IMR-90 (cell line): ENCODE results near the gene TCAP. TPM values are rescaled to one million over a fixed set of nuclear protein-coding genes. Genes with fewer than 3 reads are reported as not detected.

Experiments used
- ATAC-seq: fragments of 200-7000 bp; cut with Tn5 transposase; 2 replicates; pipeline ENCODE4 v1.9.1; 2020; ENCODE audit warnings: low read depth, mild to moderate bottlenecking, moderate library complexity
- BruUV-seq: library from RNA; stranded (reverse); fragments of 400-500 nt; replicated peaks from 2 replicates; lab custom pipeline; 2021; lab: Mats Ljungman, UMichigan
- CTCF ChIA-PET: fragments of 300-600 bp; formaldehyde crosslinking; extraction: SDS; loops from one replicate; lab custom pipeline; 2021; ENCODE audit warnings: antibody characterized with exemption; lab: Yijun Ruan, JAX
- POLR2A ChIA-PET: fragments of 300-600 bp; sonication (Branson Sonifier 250); formaldehyde crosslinking; loops from one replicate; lab custom pipeline; 2022; ENCODE audit warnings: antibody characterized with exemption; ENCODE audit not compliant: unreplicated experiment; lab: Charles Lee
- DNase-seq: peaks from one replicate; pipeline ENCODE4 v3.0.0; 2013
- H2AFZ ChIP-seq: replicated peaks from 2 replicates; pipeline ENCODE3; 2013; ENCODE audit warnings: low read length, mild to moderate bottlenecking; ENCODE audit not compliant: poor library complexity
- H2AK5ac ChIP-seq: 2 replicates; pipeline ENCODE4 v1.6.1; 2013; ENCODE audit warnings: low read depth, low read length, inconsistent platforms
- H2AK9ac ChIP-seq: replicated peaks from 2 replicates; pipeline ENCODE3; 2013; ENCODE audit warnings: mild to moderate bottlenecking, low read depth, low read length, moderate library complexity; ENCODE audit not compliant: poor library complexity
- H2BK120ac ChIP-seq: 2 replicates; pipeline ENCODE4 v1.6.1; 2013; ENCODE audit warnings: low read depth, low read length, inconsistent platforms
- H2BK15ac ChIP-seq: 3 replicates; pipeline ENCODE4 v1.6.1; 2013; ENCODE audit warnings: low read depth, low read length, inconsistent platforms
- H2BK20ac ChIP-seq: 2 replicates; pipeline ENCODE4 v1.6.1; 2013; ENCODE audit warnings: low read depth, mild to moderate bottlenecking, inconsistent platforms, low read length, moderate library complexity
- H2BK5ac ChIP-seq: 2 replicates; pipeline ENCODE4 v1.6.1; 2013; ENCODE audit warnings: mild to moderate bottlenecking, low read depth, low read length, inconsistent platforms; ENCODE audit not compliant: poor library complexity, severe bottlenecking
- H3K14ac ChIP-seq: replicated peaks from 2 replicates; pipeline ENCODE4 v1.6.1; 2013; ENCODE audit warnings: low read depth, low read length, inconsistent platforms
- H3K18ac ChIP-seq: 2 replicates; pipeline ENCODE4 v1.6.1; 2013; ENCODE audit warnings: low read depth, low read length, control low read depth
- H3K23ac ChIP-seq: 2 replicates; pipeline ENCODE4 v1.6.1; 2013; ENCODE audit warnings: low read depth, low read length, inconsistent platforms
- H3K27ac ChIP-seq: 2 replicates; pipeline ENCODE4 v1.5.1; 2013; ENCODE audit warnings: mild to moderate bottlenecking, control low read depth, low read length; ENCODE audit not compliant: insufficient read depth
- H3K27me3 ChIP-seq: 2 replicates; pipeline ENCODE4 v1.6.1; 2013; ENCODE audit warnings: low read length; ENCODE audit not compliant: control insufficient read depth, insufficient read depth
- H3K36me3 ChIP-seq: 2 replicates; pipeline ENCODE4 v1.6.1; 2013; ENCODE audit warnings: low read length, mixed read lengths; ENCODE audit not compliant: control insufficient read depth, insufficient read depth
- H3K4ac ChIP-seq: 2 replicates; pipeline ENCODE4 v1.6.1; 2013; ENCODE audit warnings: low read depth, low read length, inconsistent platforms
- H3K4me1 ChIP-seq: 2 replicates; pipeline ENCODE4 v1.6.1; 2013; ENCODE audit warnings: low read length, mixed read lengths; ENCODE audit not compliant: control insufficient read depth, insufficient read depth
- H3K4me2 ChIP-seq: 2 replicates; pipeline ENCODE4 v1.6.1; 2013; ENCODE audit warnings: low read depth, mild to moderate bottlenecking, control low read depth, low read length, moderate library complexity
- H3K4me3 ChIP-seq: 2 replicates; pipeline ENCODE4 v1.5.1; 2013; ENCODE audit warnings: low read depth, mild to moderate bottlenecking, control low read depth, low read length, moderate library complexity; ENCODE audit not compliant: insufficient read depth
- H3K56ac ChIP-seq: 2 replicates; pipeline ENCODE4 v1.6.1; 2013; ENCODE audit warnings: low read length, inconsistent platforms; ENCODE audit not compliant: insufficient read depth; ENCODE audit errors: extremely low read depth
- H3K79me1 ChIP-seq, 2 experiments: 2 replicates each; pipeline ENCODE4 v1.6.1; 2013; ENCODE audit warnings: low read length in 2 of 2, inconsistent platforms in 1 of 2, low read depth in 1 of 2
- H3K9ac ChIP-seq: 2 replicates; pipeline ENCODE4 v1.6.1; 2013; ENCODE audit warnings: low read depth, low read length, control low read depth
- H3K9me1 ChIP-seq: 2 replicates; pipeline ENCODE4 v1.6.1; 2013; ENCODE audit warnings: low read length, inconsistent platforms; ENCODE audit not compliant: insufficient read depth
- H3K9me3 ChIP-seq: 2 replicates; pipeline ENCODE4 v1.6.1; 2013; ENCODE audit warnings: low read length; ENCODE audit not compliant: control insufficient read depth, insufficient read depth
- H4K20me1 ChIP-seq: 2 replicates; pipeline ENCODE4 v1.6.1; 2013; ENCODE audit warnings: low read length, inconsistent platforms; ENCODE audit not compliant: insufficient read depth
- H4K5ac ChIP-seq: 2 replicates; pipeline ENCODE4 v1.6.1; 2013; ENCODE audit warnings: mild to moderate bottlenecking, low read depth, low read length, control low read depth
- H4K8ac ChIP-seq, 2 experiments: 2 replicates each; pipeline ENCODE4 v1.6.1; 2013; ENCODE audit warnings: low read depth in 2 of 2, low read length in 2 of 2, control low read depth in 1 of 2, inconsistent platforms in 1 of 2
- H4K91ac ChIP-seq: 2 replicates; pipeline ENCODE4 v1.6.1; 2013; ENCODE audit warnings: low read depth, low read length, inconsistent platforms; ENCODE audit not compliant: insufficient read depth
- RAD21 ChIP-seq: IDR thresholded peaks from 2 replicates; pipeline ENCODE4 v1.6.1; 2012; ENCODE audit warnings: low read length, improper control_type of control experiment
- SMC3 ChIP-seq: fragments of 150-350 bp; IDR thresholded peaks from 2 replicates; pipeline ENCODE4 v1.6.1; 2016; ENCODE audit warnings: low read depth, mild to moderate bottlenecking, antibody characterized with exemption, low read length, moderate library complexity
- WGBS, 2 experiments: methylation state at CpG; one replicate each; pipeline versions ENCODE4 v1.1.5 to v1.1.7; 2013; ENCODE audit warnings: missing lambda C conversion rate in 2 of 2; ENCODE audit not compliant: insufficient read length in 1 of 2; ENCODE audit errors: extremely low coverage in 2 of 2; 5-methylcytosine and 5-hydroxymethylcytosine counted together
- dilution Hi-C: fragments of 300-500 bp; cut with HindIII; formaldehyde crosslinking; loops from one replicate; pipeline ENCODE4 v1.14.3; 2018; ENCODE audit warnings: low sequenced_read_pairs; ENCODE audit not compliant: unreplicated experiment
- in situ Hi-C: fragments of 300-500 bp; cut with MboI; formaldehyde crosslinking; loops from 3 replicates; pipeline ENCODE4 v1.14.3; 2019; ENCODE audit warnings: low sequenced_read_pairs, inconsistent platforms, mixed read lengths
- intact Hi-C: fragments of 100-400 bp; cut with micrococcal nuclease; formaldehyde crosslinking; loops from 2 replicates; pipeline ENCODE4 v1.10.0; 2022
- polyA plus RNA-seq, 3 experiments: library from polyadenylated mRNA; depleted of rRNA; stranded (reverse); fragments of >200 nt; gene quantifications; 2 replicates each; pipeline ENCODE4 v1.2.3, GENCODE V29; 2012; ENCODE audit warnings: low replicate concordance in 1 of 3
- total RNA-seq: library from RNA; depleted of rRNA; stranded (reverse); fragments of >200 nt; gene quantifications from 2 replicates; pipeline ENCODE4 v1.2.3, GENCODE V29; 2012
- TF ChIP-seq, protein P1 (sequence below): conservative IDR thresholded peaks from 2 replicates; pipeline ENCODE4 v1.5.1; 2012; ENCODE audit warnings: mild to moderate bottlenecking, low read depth, low read length, improper control_type of control experiment

The TCAP gene
- total and polyA plus RNA-seq, 2 of the 4 experiments (the other 2 are of a cell fraction), result under 0.01 to 0.21 TPM

DNA sequence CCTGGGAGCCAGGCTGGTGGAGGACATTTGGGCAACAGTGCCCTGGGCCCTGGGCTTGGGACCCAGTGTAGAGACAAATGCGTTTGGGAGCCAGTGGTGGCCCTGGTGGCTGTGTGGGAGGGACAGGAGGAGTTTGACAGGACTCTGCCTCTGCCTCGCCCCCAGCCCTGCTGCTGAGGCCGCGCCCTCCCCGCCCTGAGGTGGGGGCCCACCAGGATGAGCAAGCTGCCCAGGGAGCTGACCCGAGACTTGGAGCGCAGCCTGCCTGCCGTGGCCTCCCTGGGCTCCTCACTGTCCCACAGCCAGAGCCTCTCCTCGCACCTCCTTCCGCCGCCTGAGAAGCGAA, 11.9 kb upstream of the TCAP start:
- CTCF ChIA-PET, result interaction anchor here (0.7 to 1.9 kb wide), 4 partner anchors 9 to 34 kb away, joined by 3 to 10 read pairs (median 6); partner anchors contain the start of genes PGAP3 and PNMT

More for the DNA sequence above, 11.9 kb upstream of the TCAP start:
- H2BK120ac ChIP-seq, result no peak overlapping the region
- H3K4ac ChIP-seq, result no peak overlapping the region
- H4K91ac ChIP-seq, result no peak overlapping the region
- DNase-seq (no peak), ATAC-seq (no peak)
- intact Hi-C loops (no loop called here), dilution Hi-C loops (no loop called here), in situ Hi-C loops (no loop called here)
- no peak overlapping the region for H4K5ac ChIP-seq
- H3K56ac ChIP-seq, result no peak overlapping the region
- peaks cover 8% of the 10 kb centered on the region for H3K36me3 ChIP-seq
- H3K9ac ChIP-seq, result no peak overlapping the region
- H2BK20ac ChIP-seq, result no peak overlapping the region
- H3K4me1 ChIP-seq, result peaks cover 3% of the 10 kb centered on the region; the same call in 1 of the 2 replicates
- H3K27ac ChIP-seq, result no peak overlapping the region
- no peak overlapping the region for H2AK9ac ChIP-seq
- peaks cover 12 to 37% of the 10 kb centered on the region in 2 experiments for H3K79me1 ChIP-seq
- no peak overlapping the region for H2BK15ac ChIP-seq
- H3K14ac ChIP-seq, result no peak overlapping the region
- no peak overlapping the region for H2BK5ac ChIP-seq
- POLR2A ChIA-PET, result no interaction called here
- no peak overlapping the region for H2AFZ ChIP-seq
- no peaks in the 10 kb centered on the region for H3K27me3 ChIP-seq
- H3K9me3 ChIP-seq, result no peaks in the 10 kb centered on the region
- no peak overlapping the region for H3K4me2 ChIP-seq
- no peak overlapping the region for H3K18ac ChIP-seq
- BruUV-seq, result no TSS peak
- no peak overlapping the region for H3K23ac ChIP-seq
- TF ChIP-seq SMC3 (no peak), RAD21 (no peak)
- TF ChIP-seq, protein P1, sequence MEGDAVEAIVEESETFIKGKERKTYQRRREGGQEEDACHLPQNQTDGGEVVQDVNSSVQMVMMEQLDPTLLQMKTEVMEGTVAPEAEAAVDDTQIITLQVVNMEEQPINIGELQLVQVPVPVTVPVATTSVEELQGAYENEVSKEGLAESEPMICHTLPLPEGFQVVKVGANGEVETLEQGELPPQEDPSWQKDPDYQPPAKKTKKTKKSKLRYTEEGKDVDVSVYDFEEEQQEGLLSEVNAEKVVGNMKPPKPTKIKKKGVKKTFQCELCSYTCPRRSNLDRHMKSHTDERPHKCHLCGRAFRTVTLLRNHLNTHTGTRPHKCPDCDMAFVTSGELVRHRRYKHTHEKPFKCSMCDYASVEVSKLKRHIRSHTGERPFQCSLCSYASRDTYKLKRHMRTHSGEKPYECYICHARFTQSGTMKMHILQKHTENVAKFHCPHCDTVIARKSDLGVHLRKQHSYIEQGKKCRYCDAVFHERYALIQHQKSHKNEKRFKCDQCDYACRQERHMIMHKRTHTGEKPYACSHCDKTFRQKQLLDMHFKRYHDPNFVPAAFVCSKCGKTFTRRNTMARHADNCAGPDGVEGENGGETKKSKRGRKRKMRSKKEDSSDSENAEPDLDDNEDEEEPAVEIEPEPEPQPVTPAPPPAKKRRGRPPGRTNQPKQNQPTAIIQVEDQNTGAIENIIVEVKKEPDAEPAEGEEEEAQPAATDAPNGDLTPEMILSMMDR, result no peak
- no peak overlapping the region for H4K8ac ChIP-seq
- H3K4me3 ChIP-seq, result no peak overlapping the region
- peaks cover 28% of the 10 kb centered on the region for H4K20me1 ChIP-seq
- no peak overlapping the region for H2AK5ac ChIP-seq
- peaks cover 4% of the 10 kb centered on the region for H3K9me1 ChIP-seq
- WGBS, 2 experiments, result 80% methylated on average over 5 of the region's 12 CpGs; no CpG with 5 or more reads in 1 of the 2 experiments
